Mucosa of rectum (tissue), 2 donors: ENCODE data around the gene WWC2.

ENCODE experiments used
- H3K27ac ChIP-seq, 2 donors: one replicate each; pipeline ENCODE4 v1.7.0; 2013; ENCODE audit warnings: inconsistent platforms in 2 of 2, low read depth in 2 of 2, low read length in 2 of 2
- H3K27me3 ChIP-seq, 2 donors: one replicate each; pipeline ENCODE4 v1.7.0; 2013; ENCODE audit warnings: low read length in 2 of 2; ENCODE audit not compliant: control insufficient read depth in 2 of 2, insufficient read depth in 2 of 2
- H3K36me3 ChIP-seq, 2 donors: one replicate each; pipeline ENCODE4 v1.7.0; 2013; ENCODE audit warnings: low read length in 2 of 2; ENCODE audit not compliant: control insufficient read depth in 2 of 2, insufficient read depth in 2 of 2
- H3K4me1 ChIP-seq, 2 donors: one replicate each; pipeline ENCODE4 v1.7.0; 2013; ENCODE audit warnings: low read length in 2 of 2, mild to moderate bottlenecking in 1 of 2; ENCODE audit not compliant: control insufficient read depth in 2 of 2, insufficient read depth in 2 of 2
- H3K4me3 ChIP-seq, 2 donors: one replicate each; pipeline ENCODE4 v1.7.0; 2013; ENCODE audit warnings: low read length in 2 of 2
- H3K9ac ChIP-seq, 2 donors: one replicate each; pipeline ENCODE4 v1.7.0; 2013; ENCODE audit warnings: low read length in 2 of 2, low read depth in 1 of 2, mild to moderate bottlenecking in 1 of 2
- H3K9me3 ChIP-seq, 2 donors: one replicate each; pipeline ENCODE4 v1.7.0; 2013; ENCODE audit warnings: low read length in 2 of 2; ENCODE audit not compliant: control insufficient read depth in 2 of 2
- donor health status: healthy.
- donor health status: Normal muscosa, but diverticular disease.

Gene WWC2

DNA sequence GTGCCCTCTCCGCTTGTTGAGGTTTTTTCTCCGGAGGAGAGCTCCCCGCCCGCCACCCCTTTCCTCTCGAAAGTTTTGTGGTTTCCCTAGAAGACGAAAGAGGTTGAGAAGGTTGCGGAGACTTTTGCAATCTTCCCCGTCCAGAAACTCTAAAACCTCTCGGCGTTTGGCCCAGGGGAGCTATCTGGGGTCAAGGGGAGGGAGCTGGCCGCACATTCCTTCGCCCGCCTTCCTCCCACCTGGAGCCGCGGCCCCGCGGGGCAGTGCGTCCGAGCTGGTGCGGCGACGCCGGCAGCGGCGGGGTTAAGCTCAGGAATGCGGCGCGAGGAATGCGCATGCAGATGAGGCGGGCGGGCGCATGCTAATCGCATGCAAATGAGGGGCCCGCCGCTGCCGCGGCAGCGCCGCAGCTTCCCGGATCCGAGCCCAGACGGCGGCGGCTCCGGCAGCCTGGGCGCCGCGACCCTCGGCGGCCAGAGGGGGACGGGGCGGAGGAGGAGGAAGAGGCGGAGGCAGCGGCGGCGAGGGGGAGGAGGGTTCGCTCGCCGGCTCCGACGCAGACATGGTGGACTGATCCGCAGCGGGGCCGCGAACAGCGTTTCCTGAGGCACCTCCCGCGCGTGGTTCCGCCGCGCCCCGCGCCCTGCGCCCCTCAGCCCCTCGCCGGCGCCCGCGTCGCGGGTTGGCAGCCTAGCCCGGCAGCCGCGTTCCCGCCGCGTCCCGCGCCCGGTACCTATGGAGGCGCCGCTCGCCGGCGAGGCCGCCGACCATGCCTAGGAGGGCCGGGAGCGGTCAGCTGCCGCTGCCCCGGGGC lies at the start of gene WWC2:
TSS of gene WWC2 (plus strand) at position 535 of the 814 bp plus-strand sequence. CDS start at position 770, 235 bp downstream.
- Histone ChIP-seq H3K4me1 (peaks cover 7 to 10% of the 10 kb centered on the region in 2 donors), H3K9me3 (no peaks in the 10 kb centered on the region), H3K27ac (peak within 1 kb of the TSS; percentile 73 to 85), H3K4me3 (peak within 1 kb of the TSS; percentile 68 to 78), H3K27me3 (peaks cover 37 to 40% of the 10 kb centered on the region in 2 donors), H3K36me3 (no peaks in the 10 kb centered on the region), H3K9ac (peak within 1 kb of the TSS; percentile 32 to 67)

GRCh38 chr4:183053681-183054080 lies 45.4 kb upstream of the WWC2 start:
- H3K4me3 ChIP-seq = no peak overlapping the region
- H3K27me3 ChIP-seq = no peaks in the 10 kb centered on the region
- peaks cover 0 to 5% of the 10 kb centered on the region in 2 donors for H3K4me1 ChIP-seq
- no peaks in the 10 kb centered on the region for H3K36me3 ChIP-seq
- no peak overlapping the region for H3K9ac ChIP-seq
- no peaks in the 10 kb centered on the region for H3K9me3 ChIP-seq
- H3K27ac ChIP-seq = no peak overlapping the region

DNA sequence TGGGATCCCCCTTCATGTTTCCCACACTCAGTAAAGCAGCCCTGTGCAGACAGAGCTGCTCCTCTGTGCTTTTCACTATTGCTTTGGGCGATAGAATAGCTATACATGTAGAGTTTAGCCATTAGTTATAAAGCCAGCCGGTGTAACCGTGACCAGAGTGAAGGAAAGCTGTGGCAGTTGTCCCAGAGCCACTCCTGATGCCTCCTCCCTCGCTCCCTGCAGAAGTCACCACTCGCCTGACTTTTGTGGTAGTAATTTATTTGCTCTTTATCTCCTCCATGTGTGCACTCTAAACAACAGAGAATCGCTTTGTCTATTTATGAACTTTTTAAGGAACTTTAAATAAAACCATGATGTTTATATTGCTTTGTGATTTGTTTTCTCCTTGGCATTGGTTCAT lies 41.8 kb upstream of the WWC2 start:
- H3K9ac ChIP-seq = no peak overlapping the region
- no peaks in the 10 kb centered on the region for H3K36me3 ChIP-seq
- no peaks in the 10 kb centered on the region for H3K27me3 ChIP-seq
- H3K9me3 ChIP-seq = no peaks in the 10 kb centered on the region
- no peak overlapping the region for H3K4me3 ChIP-seq
- H3K27ac ChIP-seq = no peak overlapping the region
- H3K4me1 ChIP-seq = peaks cover 0 to 5% of the 10 kb centered on the region in 2 donors

DNA sequence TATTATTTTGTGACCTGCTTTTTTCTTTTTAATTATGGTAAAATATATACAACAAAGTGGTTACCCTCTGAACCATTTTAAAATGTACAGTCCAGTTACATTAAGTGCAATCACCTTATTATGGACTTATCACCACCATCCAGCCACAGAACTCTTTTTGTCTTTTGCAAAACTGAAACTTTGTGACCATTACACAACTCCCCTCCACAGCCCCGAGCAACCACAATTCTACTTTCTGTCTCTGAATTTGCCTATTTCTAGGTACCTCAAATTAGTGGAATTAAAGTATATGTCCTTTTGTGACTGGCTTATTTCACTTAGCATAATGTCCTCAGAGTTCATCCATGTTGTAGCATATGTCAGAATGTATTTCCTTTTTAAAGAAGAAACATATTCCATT lies 39.3 kb upstream of the WWC2 start:
- H3K9ac ChIP-seq = no peak overlapping the region
- H3K27ac ChIP-seq = no peak overlapping the region
- no peaks in the 10 kb centered on the region for H3K9me3 ChIP-seq
- no peaks in the 10 kb centered on the region for H3K36me3 ChIP-seq
- H3K4me3 ChIP-seq = no peak overlapping the region
- H3K4me1 ChIP-seq = peaks cover 0 to 5% of the 10 kb centered on the region in 2 donors
- no peaks in the 10 kb centered on the region for H3K27me3 ChIP-seq

- Histone ChIP-seq H3K4me3 (no peak overlapping the region), H3K4me1 (no peaks in the 10 kb centered on the region), H3K27me3 (no peaks in the 10 kb centered on the region), H3K36me3 (no peaks in the 10 kb centered on the region), H3K9me3 (no peaks in the 10 kb centered on the region), H3K9ac (no peak overlapping the region), H3K27ac (no peak overlapping the region)
Measured at GRCh38 chr4:183068502-183068901, 30.6 kb upstream of the WWC2 start.

DNA sequence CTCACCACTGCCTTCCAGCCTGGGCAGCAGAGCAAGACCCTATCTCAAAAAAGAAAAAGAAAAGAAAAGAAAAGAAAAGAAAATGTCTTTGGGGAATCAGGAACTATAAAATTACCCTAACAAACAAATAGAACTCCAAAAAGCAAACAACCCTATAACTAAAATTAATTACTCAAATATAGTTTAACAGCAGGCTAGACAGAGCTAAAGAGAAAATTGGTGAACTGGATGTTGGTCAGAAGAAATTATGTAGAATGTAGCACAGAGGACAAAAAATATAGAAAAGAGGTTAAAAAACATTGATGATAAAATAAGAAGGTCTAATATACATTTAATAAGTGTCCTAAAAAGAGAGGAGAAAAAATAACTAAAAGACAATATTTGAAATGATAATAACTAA lies 27.8 kb upstream of the WWC2 start:
- H3K9ac ChIP-seq = no peak overlapping the region
- H3K4me1 ChIP-seq = no peaks in the 10 kb centered on the region
- H3K36me3 ChIP-seq = no peaks in the 10 kb centered on the region
- no peaks in the 10 kb centered on the region for H3K9me3 ChIP-seq
- no peak overlapping the region for H3K27ac ChIP-seq
- no peaks in the 10 kb centered on the region for H3K27me3 ChIP-seq
- H3K4me3 ChIP-seq = no peak overlapping the region

DNA sequence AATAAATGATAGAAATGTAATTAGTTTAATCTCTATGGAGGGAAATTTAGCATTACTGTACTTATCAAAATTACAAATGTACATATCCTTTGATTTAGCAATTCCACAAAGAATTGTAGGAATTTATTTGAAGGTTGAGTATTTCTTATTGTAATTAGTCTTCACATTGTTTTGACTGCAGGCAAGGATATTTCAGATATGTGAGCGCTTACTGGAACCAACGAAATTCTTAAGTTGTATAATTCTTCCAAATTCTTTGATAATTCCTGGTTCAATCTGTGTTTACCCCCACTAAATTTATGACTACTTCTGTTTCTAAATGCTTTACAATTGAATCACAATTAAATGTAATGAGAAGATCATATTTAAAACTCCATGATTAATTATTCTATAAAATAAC lies 26.9 kb upstream of the WWC2 start:
- H3K27me3 ChIP-seq = no peaks in the 10 kb centered on the region
- H3K4me1 ChIP-seq = no peaks in the 10 kb centered on the region
- H3K4me3 ChIP-seq = no peak overlapping the region
- no peak overlapping the region for H3K9ac ChIP-seq
- no peaks in the 10 kb centered on the region for H3K9me3 ChIP-seq
- no peak overlapping the region for H3K27ac ChIP-seq
- no peaks in the 10 kb centered on the region for H3K36me3 ChIP-seq

- Histone ChIP-seq H3K4me3 (no peak overlapping the region), H3K36me3 (no peaks in the 10 kb centered on the region), H3K27me3 (no peaks in the 10 kb centered on the region), H3K4me1 (no peaks in the 10 kb centered on the region), H3K9ac (no peak overlapping the region), H3K9me3 (no peaks in the 10 kb centered on the region), H3K27ac (no peak overlapping the region)
Measured at GRCh38 chr4:183073838-183074145, 25.3 kb upstream of the WWC2 start.

- no peak overlapping the region for H3K9ac ChIP-seq
- H3K27me3 ChIP-seq = no peaks in the 10 kb centered on the region
- H3K4me3 ChIP-seq = no peak overlapping the region
- no peaks in the 10 kb centered on the region for H3K36me3 ChIP-seq
- H3K9me3 ChIP-seq = no peaks in the 10 kb centered on the region
- H3K27ac ChIP-seq = no peak overlapping the region
- no peaks in the 10 kb centered on the region for H3K4me1 ChIP-seq
Measured at GRCh38 chr4:183074288-183074990, 24.6 kb upstream of the WWC2 start.

- H3K27ac ChIP-seq = no peak overlapping the region
- no peak overlapping the region for H3K9ac ChIP-seq
- no peaks in the 10 kb centered on the region for H3K9me3 ChIP-seq
- no peak overlapping the region for H3K4me3 ChIP-seq
- H3K36me3 ChIP-seq = no peaks in the 10 kb centered on the region
- H3K27me3 ChIP-seq = no peaks in the 10 kb centered on the region
- H3K4me1 ChIP-seq = peaks cover 2 to 7% of the 10 kb centered on the region in 2 donors
Measured at GRCh38 chr4:183078634-183079033, 20.4 kb upstream of the WWC2 start.
